ENCODE measurements around the gene CEP112. TPM values are rescaled to one million over a fixed set of nuclear protein-coding genes. Genes with fewer than 3 reads are reported as not detected.

The CEP112 gene
- total RNA-seq, 1 experiment from 2014 or later: 9.5 TPM

GRCh38 chr17:65963179-65963578 is 228.8 kb downstream of the CEP112 start:
- TF ChIP-seq, protein P1, sequence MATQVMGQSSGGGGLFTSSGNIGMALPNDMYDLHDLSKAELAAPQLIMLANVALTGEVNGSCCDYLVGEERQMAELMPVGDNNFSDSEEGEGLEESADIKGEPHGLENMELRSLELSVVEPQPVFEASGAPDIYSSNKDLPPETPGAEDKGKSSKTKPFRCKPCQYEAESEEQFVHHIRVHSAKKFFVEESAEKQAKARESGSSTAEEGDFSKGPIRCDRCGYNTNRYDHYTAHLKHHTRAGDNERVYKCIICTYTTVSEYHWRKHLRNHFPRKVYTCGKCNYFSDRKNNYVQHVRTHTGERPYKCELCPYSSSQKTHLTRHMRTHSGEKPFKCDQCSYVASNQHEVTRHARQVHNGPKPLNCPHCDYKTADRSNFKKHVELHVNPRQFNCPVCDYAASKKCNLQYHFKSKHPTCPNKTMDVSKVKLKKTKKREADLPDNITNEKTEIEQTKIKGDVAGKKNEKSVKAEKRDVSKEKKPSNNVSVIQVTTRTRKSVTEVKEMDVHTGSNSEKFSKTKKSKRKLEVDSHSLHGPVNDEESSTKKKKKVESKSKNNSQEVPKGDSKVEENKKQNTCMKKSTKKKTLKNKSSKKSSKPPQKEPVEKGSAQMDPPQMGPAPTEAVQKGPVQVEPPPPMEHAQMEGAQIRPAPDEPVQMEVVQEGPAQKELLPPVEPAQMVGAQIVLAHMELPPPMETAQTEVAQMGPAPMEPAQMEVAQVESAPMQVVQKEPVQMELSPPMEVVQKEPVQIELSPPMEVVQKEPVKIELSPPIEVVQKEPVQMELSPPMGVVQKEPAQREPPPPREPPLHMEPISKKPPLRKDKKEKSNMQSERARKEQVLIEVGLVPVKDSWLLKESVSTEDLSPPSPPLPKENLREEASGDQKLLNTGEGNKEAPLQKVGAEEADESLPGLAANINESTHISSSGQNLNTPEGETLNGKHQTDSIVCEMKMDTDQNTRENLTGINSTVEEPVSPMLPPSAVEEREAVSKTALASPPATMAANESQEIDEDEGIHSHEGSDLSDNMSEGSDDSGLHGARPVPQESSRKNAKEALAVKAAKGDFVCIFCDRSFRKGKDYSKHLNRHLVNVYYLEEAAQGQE (IDR thresholded peaks at IDR 0.05; ENCODE audit: insufficient read depth in 1 of 2, low read depth in 2 of 2, low read length in 1 of 2): no peak
- no peak for TF ChIP-seq TCF7L2 (IDR thresholded peaks at IDR 0.05; ENCODE audit: low read depth, low read length)
- TF ChIP-seq CTCF (IDR thresholded peaks at IDR 0.05): no peak
- no peak for TF ChIP-seq POLR2AphosphoS5 (IDR thresholded peaks at IDR 0.05; ENCODE audit: low read depth, low read length)
- TF ChIP-seq SIN3A (IDR thresholded peaks at IDR 0.05; ENCODE audit: borderline replicate concordance, insufficient read depth, low read depth, low read length): no peak
- H3K9me3 ChIP-seq (ENCODE audit: control insufficient read depth, insufficient read depth, low read depth, low read length): 0 out of 2 replicates have a peak, but pooled peaks cover 3% of the 10 kb centered on the region
- no TSS peak for BruUV-seq (replicated peaks)
- DNase-seq (ENCODE audit: low read depth, low spot score): no peak
- ChIA-PET POLR2A (no interaction called here), CTCF (no interaction called here)
- H3K4me1 ChIP-seq (ENCODE audit: control insufficient read depth, insufficient read depth, low read length): no peaks in the 10 kb centered on the region
- ATAC-seq: no peak
- intact Hi-C loops (cut with micrococcal nuclease; ENCODE audit: unreplicated experiment) (no loop called here), in situ Hi-C loops (cut with HindIII; ENCODE audit: low pct_unique_long_range_greater_than_20kb, low sequenced_read_pairs) (no loop called here)
- no peaks in the 10 kb centered on the region for H3K36me3 ChIP-seq (ENCODE audit: control insufficient read depth, insufficient read depth, low read length)
- no peaks in the 10 kb centered on the region for H3K27me3 ChIP-seq (ENCODE audit: control insufficient read depth, insufficient read depth, low read length)
- no peak overlapping the region for H3K4me3 ChIP-seq (ENCODE audit: low read depth in 2 of 2, low read length in 2 of 2)
- H3K27ac ChIP-seq (ENCODE audit: low read length): no peak overlapping the region

DNA sequence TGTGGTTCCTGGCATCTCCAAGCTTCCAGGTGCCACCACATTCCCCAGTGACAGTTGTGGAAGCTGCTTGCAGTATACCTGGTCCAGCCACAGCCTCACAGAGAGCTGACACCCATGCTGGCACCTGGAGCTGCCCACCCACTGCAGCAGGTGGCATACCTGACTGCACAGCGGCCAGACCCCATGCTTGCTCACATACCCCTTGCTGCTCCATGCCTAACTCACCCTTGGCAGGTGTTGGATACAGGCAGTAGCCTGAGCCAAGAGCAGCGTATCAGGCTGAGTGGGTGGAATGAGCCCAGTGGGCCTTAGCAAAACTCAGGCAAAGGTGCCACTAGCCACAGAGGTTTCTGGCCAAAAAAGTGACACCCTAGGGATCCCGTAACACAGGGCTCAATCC is 232.3 kb downstream of the CEP112 start:
- in situ Hi-C loops (cut with HindIII; ENCODE audit: low pct_unique_long_range_greater_than_20kb, low sequenced_read_pairs) (no loop called here), intact Hi-C loops (cut with micrococcal nuclease; ENCODE audit: unreplicated experiment) (no loop called here)
- no peak for DNase-seq (ENCODE audit: low read depth, low spot score)
- H3K4me1 ChIP-seq (ENCODE audit: control insufficient read depth, insufficient read depth, low read length): no peaks in the 10 kb centered on the region
- no TSS peak for BruUV-seq (replicated peaks)
- H3K9me3 ChIP-seq (ENCODE audit: control insufficient read depth, insufficient read depth, low read depth, low read length): 0 out of 2 replicates have a peak, but pooled peaks cover 3% of the 10 kb centered on the region
- H3K36me3 ChIP-seq (ENCODE audit: control insufficient read depth, insufficient read depth, low read length): no peaks in the 10 kb centered on the region
- no peak overlapping the region for H3K4me3 ChIP-seq (ENCODE audit: low read depth in 2 of 2, low read length in 2 of 2)
- ChIA-PET CTCF (no interaction called here), POLR2A (no interaction called here)
- H3K27me3 ChIP-seq (ENCODE audit: control insufficient read depth, insufficient read depth, low read length): no peaks in the 10 kb centered on the region
- ATAC-seq: no peak
- H3K27ac ChIP-seq (ENCODE audit: low read length): no peak overlapping the region
- no peak for TF ChIP-seq SIN3A (IDR thresholded peaks at IDR 0.05; ENCODE audit: borderline replicate concordance, insufficient read depth, low read depth, low read length)
- TF ChIP-seq TCF7L2 (IDR thresholded peaks at IDR 0.05; ENCODE audit: low read depth, low read length): no peak
- no peak for TF ChIP-seq POLR2AphosphoS5 (IDR thresholded peaks at IDR 0.05; ENCODE audit: low read depth, low read length)
- TF ChIP-seq, protein P1 (IDR thresholded peaks at IDR 0.05; ENCODE audit: insufficient read depth in 1 of 2, low read depth in 2 of 2, low read length in 1 of 2): no peak
- no peak for TF ChIP-seq CTCF (IDR thresholded peaks at IDR 0.05)
